ENCODE measurements around the gene SPPL2A.

The SPPL2A gene

DNA sequence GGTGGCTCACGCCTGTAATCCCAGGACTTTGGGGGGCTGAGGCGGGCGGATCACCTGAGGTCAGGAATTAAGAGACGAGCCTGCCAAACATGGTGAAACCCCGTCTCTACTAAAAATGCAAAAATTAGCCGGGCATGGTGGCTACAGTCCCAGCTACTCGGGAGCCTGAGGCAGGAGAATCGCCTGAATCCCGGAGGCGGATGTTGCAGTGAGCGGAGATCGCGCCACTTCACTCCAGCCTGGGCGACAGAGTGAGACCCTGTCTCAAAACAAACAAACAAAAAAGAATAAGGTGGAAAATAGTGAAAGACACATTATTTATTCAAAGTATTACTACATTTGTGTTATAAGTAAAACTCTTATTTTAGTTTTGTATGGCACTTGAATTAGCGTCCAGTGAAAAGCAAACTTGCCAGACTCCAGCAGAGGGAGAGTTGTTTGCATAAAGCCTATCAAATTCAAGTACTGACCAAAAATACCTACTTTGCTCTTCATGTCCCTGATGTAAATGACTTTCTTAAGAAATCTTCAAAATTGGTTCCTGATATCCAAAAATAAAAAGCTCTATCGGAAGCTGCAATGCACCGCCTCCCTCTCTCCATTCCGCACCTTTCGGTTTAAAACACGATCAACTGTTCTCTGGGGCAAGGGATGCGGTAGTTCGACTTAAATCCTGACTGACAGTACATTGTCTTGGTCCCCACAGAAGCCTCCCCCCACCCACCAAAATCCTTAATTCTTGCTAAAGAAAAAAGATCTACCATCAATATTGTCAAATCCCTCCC lies 80.1 kb downstream of the SPPL2A start:
- DNase-seq, result no peak

DNA sequence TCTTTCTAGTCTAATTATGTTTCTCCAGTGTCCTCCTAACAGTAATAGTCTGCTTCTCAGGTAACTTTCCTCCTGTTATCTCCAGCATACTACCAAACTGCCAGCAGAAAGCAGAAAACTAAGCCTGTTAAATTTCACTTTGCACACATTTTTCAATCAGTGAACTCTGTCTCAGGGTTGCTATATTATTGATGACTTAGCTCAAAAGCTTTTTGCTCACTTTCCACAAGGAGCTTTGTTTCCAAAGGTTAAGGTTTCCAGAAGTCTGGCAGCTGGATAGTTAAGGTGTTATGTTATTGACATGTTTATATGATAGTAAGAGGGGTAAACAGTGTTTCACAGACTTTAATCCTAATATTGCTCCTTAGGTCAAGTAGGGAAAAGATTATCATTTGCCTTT lies 84.0 kb downstream of the SPPL2A start:
- DNase-seq, result no peak

DNA sequence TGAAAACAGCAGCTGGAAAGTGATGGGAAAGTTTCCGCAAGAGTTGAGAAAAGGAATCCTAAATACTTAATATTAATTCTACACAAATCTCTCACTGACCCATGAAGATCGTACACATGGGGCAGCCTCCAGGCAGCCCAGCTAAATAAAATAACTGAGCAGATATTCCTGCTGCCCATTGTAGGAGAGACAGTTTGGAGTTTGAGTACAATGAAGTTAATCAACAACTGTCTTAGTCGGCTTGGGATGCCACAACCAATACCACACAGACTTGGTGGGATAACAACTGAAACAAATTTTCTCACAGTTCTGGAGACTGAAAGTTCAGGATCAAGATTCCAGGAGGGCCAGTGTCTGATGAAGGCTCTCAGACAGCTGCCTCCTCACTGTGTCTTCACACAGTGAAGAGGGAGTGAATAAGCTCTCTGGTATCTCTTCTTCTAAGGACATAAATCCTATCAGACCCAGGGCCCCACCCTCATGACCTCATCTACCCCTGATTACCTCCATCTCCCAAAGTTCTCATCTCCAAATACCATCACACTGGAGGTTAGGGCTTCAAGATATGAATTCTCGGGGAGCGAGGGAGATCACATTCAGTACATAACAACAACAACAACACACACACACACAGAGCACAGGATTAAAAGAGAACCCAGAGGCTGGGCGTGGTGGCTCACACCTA lies 88.6 kb downstream of the SPPL2A start:
- DNase-seq, result no peak

- DNase-seq, result no peak
These were observed 89.9 kb downstream of the SPPL2A start for GRCh38 chr15:50675535-50676144.

- no peak for DNase-seq
These were observed 95.4 kb downstream of the SPPL2A start for GRCh38 chr15:50670115-50670514.

DNA sequence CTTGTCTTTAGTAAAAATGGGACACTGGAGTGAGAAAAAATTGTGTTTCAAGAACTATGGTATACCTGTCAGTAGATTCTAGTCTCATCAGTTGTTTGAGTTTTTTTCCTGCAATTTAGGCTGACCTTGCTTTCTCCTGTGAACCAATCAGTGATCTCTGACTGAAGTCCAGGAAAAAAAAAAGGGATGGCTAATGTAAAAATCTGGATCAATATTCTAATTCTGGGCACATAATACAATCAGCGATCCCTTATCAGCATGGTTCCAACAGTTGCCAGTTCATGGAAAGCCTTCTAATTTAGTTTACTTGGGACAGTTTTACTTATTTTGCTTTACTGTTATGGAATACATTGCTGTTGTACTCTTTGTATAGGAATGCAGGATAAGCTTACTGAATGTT lies 95.9 kb downstream of the SPPL2A start:
- DNase-seq, result no peak

- DNase-seq, result no peak
These were observed 99.6 kb downstream of the SPPL2A start for GRCh38 chr15:50665938-50666337.

DNA sequence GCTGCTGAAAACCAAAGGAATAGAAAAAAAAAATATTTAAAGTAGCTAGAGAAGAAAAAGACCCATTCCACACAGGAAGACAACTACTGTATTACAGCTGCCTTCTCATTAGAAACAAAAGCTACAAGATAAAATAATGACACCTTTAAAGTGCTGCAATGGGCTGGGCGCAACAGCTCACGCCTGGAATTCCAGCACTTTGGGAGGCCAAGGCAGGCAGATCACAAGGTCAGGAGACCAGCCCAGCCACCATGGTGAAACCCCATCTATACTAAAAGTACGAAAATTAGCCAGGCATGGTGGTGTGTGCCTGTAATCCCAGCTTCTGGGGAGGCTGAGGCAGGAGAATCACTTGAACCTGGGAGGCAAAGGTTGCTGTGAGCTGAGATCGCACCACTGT lies 110.0 kb downstream of the SPPL2A start:
- no peak for DNase-seq

- DNase-seq, result no peak
These were observed 112.3 kb downstream of the SPPL2A start for GRCh38 chr15:50653156-50653743.

GRCh38 chr15:50652671-50653070 lies 112.8 kb downstream of the SPPL2A start:
- no peak for DNase-seq

Data from activated CD8-positive, alpha-beta memory T cell treated with anti-CD3 and anti-CD28 coated beads for 24 hours (primary cell).